ENCODE measurements around the gene SNX25.

The SNX25 gene

DNA sequence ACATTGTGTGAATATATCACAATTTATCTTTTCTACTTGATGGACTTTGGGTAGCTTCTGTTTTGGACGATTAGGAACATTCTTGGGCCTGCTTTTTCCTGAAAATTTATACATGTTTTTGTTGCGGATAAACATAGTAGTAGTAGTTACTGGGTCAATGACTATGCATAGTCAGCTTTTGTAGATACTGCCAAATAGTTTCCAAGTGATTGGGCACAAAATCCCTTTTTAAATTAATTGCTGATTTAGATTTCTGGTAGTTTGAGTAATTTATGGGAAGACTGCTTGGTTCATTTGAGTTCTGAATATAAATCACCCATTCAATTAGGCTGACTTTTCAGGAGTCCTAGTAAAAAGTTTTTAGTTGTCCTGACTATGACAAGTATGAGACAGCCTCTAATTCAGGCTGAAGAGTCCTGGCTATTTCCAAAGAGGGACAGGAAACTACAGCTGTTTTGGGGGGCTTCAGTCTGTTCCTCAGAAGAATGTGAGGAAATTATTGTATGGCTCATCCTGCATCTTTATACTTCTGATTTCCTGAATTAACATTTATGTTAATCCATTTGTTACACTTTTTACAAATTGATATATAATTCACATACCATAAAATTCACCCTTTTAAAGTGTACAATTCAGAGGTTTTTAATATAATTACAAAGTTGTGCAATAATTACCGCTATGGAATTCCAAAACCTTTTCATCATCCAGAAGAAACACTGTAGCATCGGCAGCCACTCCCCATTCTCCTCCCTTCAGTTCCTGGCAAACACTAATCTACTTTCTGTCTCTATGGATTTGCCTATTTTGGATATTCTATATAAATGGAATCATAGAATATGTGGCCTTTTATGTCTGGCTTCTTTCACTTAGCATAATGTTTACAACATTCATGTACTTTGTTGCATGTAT is 172.1 kb downstream of the SNX25 start (continued):
- TF ChIP-seq, protein P1, sequence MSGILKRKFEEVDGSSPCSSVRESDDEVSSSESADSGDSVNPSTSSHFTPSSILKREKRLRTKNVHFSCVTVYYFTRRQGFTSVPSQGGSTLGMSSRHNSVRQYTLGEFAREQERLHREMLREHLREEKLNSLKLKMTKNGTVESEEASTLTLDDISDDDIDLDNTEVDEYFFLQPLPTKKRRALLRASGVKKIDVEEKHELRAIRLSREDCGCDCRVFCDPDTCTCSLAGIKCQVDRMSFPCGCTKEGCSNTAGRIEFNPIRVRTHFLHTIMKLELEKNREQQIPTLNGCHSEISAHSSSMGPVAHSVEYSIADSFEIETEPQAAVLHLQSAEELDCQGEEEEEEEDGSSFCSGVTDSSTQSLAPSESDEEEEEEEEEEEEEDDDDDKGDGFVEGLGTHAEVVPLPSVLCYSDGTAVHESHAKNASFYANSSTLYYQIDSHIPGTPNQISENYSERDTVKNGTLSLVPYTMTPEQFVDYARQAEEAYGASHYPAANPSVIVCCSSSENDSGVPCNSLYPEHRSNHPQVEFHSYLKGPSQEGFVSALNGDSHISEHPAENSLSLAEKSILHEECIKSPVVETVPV (CRISPR knock-in tag; IDR thresholded peaks at IDR 0.05) = no peak

DNA sequence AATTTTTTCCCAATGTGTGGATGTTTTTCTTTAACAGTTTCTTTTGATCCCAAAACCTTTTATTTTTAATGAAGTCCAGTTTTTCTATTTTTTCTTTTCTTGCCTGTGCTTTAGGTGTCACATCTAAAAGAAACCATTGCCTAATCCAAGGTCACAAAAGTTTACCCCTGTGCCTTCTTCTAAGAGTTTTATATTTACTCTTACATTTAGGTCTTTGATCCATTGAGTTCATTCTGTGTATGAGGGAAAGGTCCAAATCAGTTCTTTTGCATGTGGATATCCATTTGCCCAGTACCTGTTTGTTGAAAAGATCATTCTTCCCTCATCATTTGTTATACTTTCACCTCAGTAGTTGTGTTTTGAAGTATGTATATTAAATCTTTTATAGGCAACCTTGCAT is 173.4 kb downstream of the SNX25 start:
- no peak for TF ChIP-seq OSR1 (CRISPR knock-in tag; IDR thresholded peaks at IDR 0.05)
- TF ChIP-seq TCF4 (CRISPR knock-in tag; IDR thresholded peaks at IDR 0.05; ENCODE audit: borderline replicate concordance) = no peak
- TF ChIP-seq ZC3H10 (CRISPR knock-in tag; IDR thresholded peaks at IDR 0.05) = no peak
- TF ChIP-seq ISL1 (CRISPR knock-in tag; IDR thresholded peaks at IDR 0.05) = no peak
- TF ChIP-seq SNAI2 (CRISPR knock-in tag; IDR thresholded peaks at IDR 0.05) = no peak
- no peak for TF ChIP-seq ZFP3 (CRISPR knock-in tag; IDR thresholded peaks at IDR 0.05)
- TF ChIP-seq CSDC2 (CRISPR knock-in tag; IDR thresholded peaks at IDR 0.05) = no peak
- TF ChIP-seq ESRRG (CRISPR knock-in tag; IDR thresholded peaks at IDR 0.05) = no peak
- TF ChIP-seq, protein P1 (CRISPR knock-in tag; IDR thresholded peaks at IDR 0.05) = no peak
- TF ChIP-seq ZNF70 (CRISPR knock-in tag; IDR thresholded peaks at IDR 0.05) = no peak
- TF ChIP-seq ARNTL (CRISPR knock-in tag; IDR thresholded peaks at IDR 0.05; ENCODE audit: borderline replicate concordance, low read depth) = no peak
- TF ChIP-seq PPARA (CRISPR knock-in tag; IDR thresholded peaks at IDR 0.05; ENCODE audit: borderline replicate concordance) = no peak
- TF ChIP-seq, protein P2, sequence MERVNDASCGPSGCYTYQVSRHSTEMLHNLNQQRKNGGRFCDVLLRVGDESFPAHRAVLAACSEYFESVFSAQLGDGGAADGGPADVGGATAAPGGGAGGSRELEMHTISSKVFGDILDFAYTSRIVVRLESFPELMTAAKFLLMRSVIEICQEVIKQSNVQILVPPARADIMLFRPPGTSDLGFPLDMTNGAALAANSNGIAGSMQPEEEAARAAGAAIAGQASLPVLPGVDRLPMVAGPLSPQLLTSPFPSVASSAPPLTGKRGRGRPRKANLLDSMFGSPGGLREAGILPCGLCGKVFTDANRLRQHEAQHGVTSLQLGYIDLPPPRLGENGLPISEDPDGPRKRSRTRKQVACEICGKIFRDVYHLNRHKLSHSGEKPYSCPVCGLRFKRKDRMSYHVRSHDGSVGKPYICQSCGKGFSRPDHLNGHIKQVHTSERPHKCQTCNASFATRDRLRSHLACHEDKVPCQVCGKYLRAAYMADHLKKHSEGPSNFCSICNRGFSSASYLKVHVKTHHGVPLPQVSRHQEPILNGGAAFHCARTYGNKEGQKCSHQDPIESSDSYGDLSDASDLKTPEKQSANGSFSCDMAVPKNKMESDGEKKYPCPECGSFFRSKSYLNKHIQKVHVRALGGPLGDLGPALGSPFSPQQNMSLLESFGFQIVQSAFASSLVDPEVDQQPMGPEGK (CRISPR knock-in tag; IDR thresholded peaks at IDR 0.05; ENCODE audit: borderline replicate concordance) = no peak
- no peak for TF ChIP-seq ZNF8 (CRISPR knock-in tag; IDR thresholded peaks at IDR 0.05)
- no peak for TF ChIP-seq GLIS3 (CRISPR knock-in tag; IDR thresholded peaks at IDR 0.05)
- TF ChIP-seq RARB (CRISPR knock-in tag; IDR thresholded peaks at IDR 0.05) = no peak
- no peak for ATAC-seq

DNA sequence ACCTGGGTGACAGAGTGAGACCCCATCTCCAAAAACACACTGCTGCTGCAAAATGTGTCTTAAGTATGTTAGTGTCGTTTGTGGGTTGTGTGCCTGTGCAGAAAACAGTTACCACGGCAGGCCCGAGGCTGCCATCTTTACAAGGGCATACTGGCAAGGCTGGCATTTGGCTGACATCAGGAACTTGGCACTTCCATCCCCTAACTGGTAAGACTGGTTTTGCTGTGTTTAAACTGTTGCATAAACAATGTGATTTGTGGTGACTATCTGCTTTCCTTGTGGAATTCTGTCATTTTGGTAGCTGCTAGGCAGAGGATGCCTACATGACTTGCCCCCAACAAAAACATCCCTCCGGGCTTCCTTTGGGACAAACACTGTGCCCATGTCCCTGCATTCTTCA is 174.1 kb downstream of the SNX25 start:
- TF ChIP-seq ISL1 (CRISPR knock-in tag; IDR thresholded peaks at IDR 0.05) (no peak), ZNF8 (CRISPR knock-in tag; IDR thresholded peaks at IDR 0.05) (no peak), ZNF565 (CRISPR knock-in tag; conservative IDR thresholded peaks at IDR 0.05; ENCODE audit: low read depth) (no peak), BACH2 (CRISPR knock-in tag; IDR thresholded peaks at IDR 0.05; ENCODE audit: borderline replicate concordance) (no peak), ZFP3 (CRISPR knock-in tag; IDR thresholded peaks at IDR 0.05) (no peak), ZC3H10 (CRISPR knock-in tag; IDR thresholded peaks at IDR 0.05) (no peak), SNAI2 (CRISPR knock-in tag; IDR thresholded peaks at IDR 0.05) (no peak), OSR1 (CRISPR knock-in tag; IDR thresholded peaks at IDR 0.05) (no peak)
- TF ChIP-seq, protein P3, sequence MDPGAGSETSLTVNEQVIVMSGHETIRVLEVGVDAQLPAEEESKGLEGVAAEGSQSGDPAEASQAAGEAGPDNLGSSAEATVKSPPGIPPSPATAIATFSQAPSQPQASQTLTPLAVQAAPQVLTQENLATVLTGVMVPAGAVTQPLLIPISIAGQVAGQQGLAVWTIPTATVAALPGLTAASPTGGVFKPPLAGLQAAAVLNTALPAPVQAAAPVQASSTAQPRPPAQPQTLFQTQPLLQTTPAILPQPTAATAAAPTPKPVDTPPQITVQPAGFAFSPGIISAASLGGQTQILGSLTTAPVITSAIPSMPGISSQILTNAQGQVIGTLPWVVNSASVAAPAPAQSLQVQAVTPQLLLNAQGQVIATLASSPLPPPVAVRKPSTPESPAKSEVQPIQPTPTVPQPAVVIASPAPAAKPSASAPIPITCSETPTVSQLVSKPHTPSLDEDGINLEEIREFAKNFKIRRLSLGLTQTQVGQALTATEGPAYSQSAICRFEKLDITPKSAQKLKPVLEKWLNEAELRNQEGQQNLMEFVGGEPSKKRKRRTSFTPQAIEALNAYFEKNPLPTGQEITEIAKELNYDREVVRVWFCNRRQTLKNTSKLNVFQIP (CRISPR knock-in tag; IDR thresholded peaks at IDR 0.05; ENCODE audit: borderline replicate concordance, low read depth) = no peak

DNA sequence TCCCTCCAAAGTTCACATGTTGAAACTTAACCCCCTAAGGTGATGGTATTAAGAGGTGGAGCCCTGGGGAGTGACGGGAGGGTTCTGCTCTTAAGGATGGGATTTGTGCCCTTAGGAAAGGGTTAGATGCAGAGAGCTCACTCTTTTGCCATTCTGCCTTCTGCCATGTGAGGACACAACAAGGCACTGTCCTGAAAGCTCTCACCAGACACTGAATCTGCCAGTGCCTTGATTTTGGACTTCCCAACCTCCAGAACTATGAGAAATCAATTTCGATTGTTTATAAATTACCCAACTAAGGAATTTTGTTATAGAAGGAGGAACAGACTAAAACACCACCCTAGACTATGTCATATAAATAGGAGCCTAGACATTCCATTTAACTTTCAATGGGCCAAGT is 174.7 kb downstream of the SNX25 start:
- no peak for TF ChIP-seq ARNTL (CRISPR knock-in tag; IDR thresholded peaks at IDR 0.05; ENCODE audit: borderline replicate concordance, low read depth)
- TF ChIP-seq, protein P1 (CRISPR knock-in tag; IDR thresholded peaks at IDR 0.05) = no peak
- no peak for TF ChIP-seq ISL1 (CRISPR knock-in tag; IDR thresholded peaks at IDR 0.05)
- no peak for TF ChIP-seq GLIS3 (CRISPR knock-in tag; IDR thresholded peaks at IDR 0.05)
- TF ChIP-seq, protein P3 (CRISPR knock-in tag; IDR thresholded peaks at IDR 0.05; ENCODE audit: borderline replicate concordance, low read depth) = no peak
- no peak for TF ChIP-seq CSDC2 (CRISPR knock-in tag; IDR thresholded peaks at IDR 0.05)
- no peak for TF ChIP-seq ZFP3 (CRISPR knock-in tag; IDR thresholded peaks at IDR 0.05)
- TF ChIP-seq ZFP30 (CRISPR knock-in tag; IDR thresholded peaks at IDR 0.05) = no peak
- TF ChIP-seq, protein P4, sequence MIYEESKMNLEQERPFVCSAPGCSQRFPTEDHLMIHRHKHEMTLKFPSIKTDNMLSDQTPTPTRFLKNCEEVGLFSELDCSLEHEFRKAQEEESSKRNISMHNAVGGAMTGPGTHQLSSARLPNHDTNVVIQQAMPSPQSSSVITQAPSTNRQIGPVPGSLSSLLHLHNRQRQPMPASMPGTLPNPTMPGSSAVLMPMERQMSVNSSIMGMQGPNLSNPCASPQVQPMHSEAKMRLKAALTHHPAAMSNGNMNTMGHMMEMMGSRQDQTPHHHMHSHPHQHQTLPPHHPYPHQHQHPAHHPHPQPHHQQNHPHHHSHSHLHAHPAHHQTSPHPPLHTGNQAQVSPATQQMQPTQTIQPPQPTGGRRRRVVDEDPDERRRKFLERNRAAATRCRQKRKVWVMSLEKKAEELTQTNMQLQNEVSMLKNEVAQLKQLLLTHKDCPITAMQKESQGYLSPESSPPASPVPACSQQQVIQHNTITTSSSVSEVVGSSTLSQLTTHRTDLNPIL (CRISPR knock-in tag; IDR thresholded peaks at IDR 0.05; ENCODE audit: low read depth) = no peak

More for the DNA sequence above, 174.1 kb downstream of the SNX25 start:
- ATAC-seq = no peak

More for the DNA sequence above, 174.7 kb downstream of the SNX25 start:
- no peak for ATAC-seq
